ENCODE data around the gene IL27RA. TPM values are rescaled to one million over a fixed set of nuclear protein-coding genes. Genes with fewer than 3 reads are reported as not detected.

IL27RA gene
- total and polyA plus RNA-seq, 2 donors from 2014 or later, result 3.1 to 14.1 TPM

DNA sequence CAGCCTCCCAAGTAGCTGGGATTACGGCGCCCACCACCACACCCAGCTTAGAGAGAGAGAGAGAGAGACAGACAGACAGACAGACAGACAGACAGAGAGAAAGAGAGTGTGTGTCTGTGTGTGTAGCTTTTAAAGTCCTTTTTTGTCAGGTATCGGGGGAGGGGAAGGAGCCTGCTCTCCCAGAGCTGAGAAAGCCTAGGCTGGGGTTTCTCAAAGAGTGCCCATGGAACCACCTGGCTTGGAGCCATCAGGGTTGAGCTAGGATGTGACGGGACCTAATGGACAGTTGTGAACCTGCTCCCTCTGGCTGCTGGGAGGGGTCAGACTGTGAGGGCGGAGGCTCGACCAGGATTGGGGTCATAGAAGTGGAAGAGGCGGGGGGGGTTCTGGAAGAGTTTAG, 42.1 kb upstream of the IL27RA start:
- H3K27ac ChIP-seq (ENCODE audit: low read depth in 2 of 2, low read length in 2 of 2), result no peak overlapping the region
- intact Hi-C loops (cut with DNase I), result no loop called here
- no peaks in the 10 kb centered on the region for H3K27me3 ChIP-seq (ENCODE audit: control insufficient read depth, insufficient read depth, low read length)
- H3K4me1 ChIP-seq (ENCODE audit: control insufficient read depth in 2 of 3, insufficient read depth in 2 of 3, low read depth in 1 of 3, low read length in 3 of 3), result peaks cover 0 to 25% (median 18%) of the 10 kb centered on the region in 3 donors
- no peak for FAIRE-seq
- no peak overlapping the region for H3K4me3 ChIP-seq (ENCODE audit: low read length in 3 of 3)
- no peaks in the 10 kb centered on the region for H3K9me3 ChIP-seq (ENCODE audit: control insufficient read depth in 2 of 3, insufficient read depth in 1 of 3, low read length in 3 of 3)
- H3K36me3 ChIP-seq (ENCODE audit: control insufficient read depth in 2 of 3, insufficient read depth in 3 of 3, low read length in 3 of 3), result peaks cover 0 to 19% (median 4%) of the 10 kb centered on the region in 3 donors
- TF ChIP-seq CTCF (IDR thresholded peaks at IDR 0.05; ENCODE audit: borderline replicate concordance, extremely low read depth, insufficient read depth), result no peak
- no peak for DNase-seq
- no peak overlapping the region for H3K9ac ChIP-seq (ENCODE audit: low read length in 3 of 3)

- DNase-seq (no peak), FAIRE-seq (no peak)
- no peak for TF ChIP-seq CTCF (IDR thresholded peaks at IDR 0.05; ENCODE audit: borderline replicate concordance, extremely low read depth, insufficient read depth)
- Histone ChIP-seq H3K4me1 (ENCODE audit: control insufficient read depth in 2 of 3, insufficient read depth in 2 of 3, low read depth in 1 of 3, low read length in 3 of 3) (peaks cover 0 to 25% (median 18%) of the 10 kb centered on the region in 3 donors), H3K36me3 (ENCODE audit: control insufficient read depth in 2 of 3, insufficient read depth in 3 of 3, low read length in 3 of 3) (peaks cover 0 to 19% (median 4%) of the 10 kb centered on the region in 3 donors), H3K27ac (ENCODE audit: low read depth in 2 of 2, low read length in 2 of 2) (no peak overlapping the region), H3K27me3 (ENCODE audit: control insufficient read depth, insufficient read depth, low read length) (no peaks in the 10 kb centered on the region), H3K4me3 (ENCODE audit: low read length in 3 of 3) (no peak overlapping the region), H3K9ac (ENCODE audit: low read length in 3 of 3) (no peak overlapping the region), H3K9me3 (ENCODE audit: control insufficient read depth in 2 of 3, insufficient read depth in 1 of 3, low read length in 3 of 3) (no peaks in the 10 kb centered on the region)
- intact Hi-C loops (cut with DNase I), result no loop called here
These were observed 41.5 kb upstream of the IL27RA start for GRCh38 chr19:13990085-13990484.

DNA sequence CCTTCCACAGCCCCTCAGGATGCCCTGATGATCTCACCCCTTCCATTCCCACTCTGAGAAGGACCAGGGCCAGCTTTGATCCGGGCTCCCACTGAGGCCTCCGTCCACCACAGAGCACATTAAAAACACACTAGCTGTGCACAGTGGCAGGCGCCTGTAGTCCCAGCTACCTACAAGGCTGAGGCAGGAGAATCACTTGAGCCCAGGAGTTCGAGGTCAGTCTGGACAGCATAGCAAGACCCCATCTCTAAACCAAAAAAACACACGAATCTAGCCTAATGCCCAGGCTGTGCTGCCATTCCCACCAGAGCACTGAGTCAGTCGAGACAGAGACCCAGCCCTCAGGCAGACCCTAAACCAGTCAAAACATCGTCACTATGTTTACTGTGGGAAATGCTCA, 39.5 kb upstream of the IL27RA start:
- intact Hi-C loops (cut with DNase I), result no loop called here
- TF ChIP-seq CTCF (IDR thresholded peaks at IDR 0.05; ENCODE audit: borderline replicate concordance, extremely low read depth, insufficient read depth), result no peak
- peaks cover 0 to 19% (median 4%) of the 10 kb centered on the region in 3 donors for H3K36me3 ChIP-seq (ENCODE audit: control insufficient read depth in 2 of 3, insufficient read depth in 3 of 3, low read length in 3 of 3)

More for the DNA sequence above, 39.5 kb upstream of the IL27RA start:
- DNase-seq (no peak), FAIRE-seq (no peak)
- H3K27ac ChIP-seq (ENCODE audit: low read depth in 2 of 2, low read length in 2 of 2), result no peak overlapping the region
- H3K9me3 ChIP-seq (ENCODE audit: control insufficient read depth in 2 of 3, insufficient read depth in 1 of 3, low read length in 3 of 3), result no peaks in the 10 kb centered on the region
- H3K4me3 ChIP-seq (ENCODE audit: low read length in 3 of 3), result no peak overlapping the region
- no peaks in the 10 kb centered on the region for H3K27me3 ChIP-seq (ENCODE audit: control insufficient read depth, insufficient read depth, low read length)
- H3K9ac ChIP-seq (ENCODE audit: low read length in 3 of 3), result no peak overlapping the region
- peaks cover 0 to 9% (median 5%) of the 10 kb centered on the region in 3 donors for H3K4me1 ChIP-seq (ENCODE audit: control insufficient read depth in 2 of 3, insufficient read depth in 2 of 3, low read depth in 1 of 3, low read length in 3 of 3)

Data from kidney (tissue), 14 donors.